Measurements from ENCODE around the gene MB21D2.

DNA sequence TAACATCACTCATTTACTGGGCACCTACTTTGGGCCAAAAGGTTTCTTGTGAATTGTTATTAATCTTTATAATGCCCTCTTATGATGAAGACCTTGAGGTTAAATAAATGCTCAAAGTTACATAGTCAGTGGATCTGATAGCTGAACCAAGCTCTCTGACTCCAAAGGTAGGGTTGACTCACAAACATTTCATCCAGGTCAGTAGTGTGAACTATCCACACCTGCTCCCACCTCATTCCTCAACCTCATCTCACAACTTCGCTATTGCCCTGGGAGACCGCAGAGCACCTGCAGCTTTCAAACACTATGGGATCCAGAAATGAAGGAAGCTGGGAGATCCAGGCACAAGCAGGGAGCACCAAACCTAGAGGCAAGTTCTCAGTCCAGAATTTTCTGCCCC is 96.5 kb downstream of the MB21D2 start:
- no peak for TF ChIP-seq ELF4 (IDR thresholded peaks at IDR 0.05)
- TF ChIP-seq BHLHE40 (IDR thresholded peaks at IDR 0.05; ENCODE audit: borderline replicate concordance) = no peak
- TF ChIP-seq HDGF (IDR thresholded peaks at IDR 0.05; ENCODE audit: borderline replicate concordance) = no peak
- TF ChIP-seq CTBP1 (IDR thresholded peaks at IDR 0.05; ENCODE audit: borderline replicate concordance) = no peak
- no peak for TF ChIP-seq FOXM1 (IDR thresholded peaks at IDR 0.05; ENCODE audit: borderline replicate concordance)
- TF ChIP-seq L3MBTL2 (conservative IDR thresholded peaks at IDR 0.05) = no peak
- TF ChIP-seq LEF1 (IDR thresholded peaks at IDR 0.05; ENCODE audit: borderline replicate concordance) = no peak
- no peak for TF ChIP-seq SP1 (IDR thresholded peaks at IDR 0.05)
- TF ChIP-seq TARDBP (IDR thresholded peaks at IDR 0.05) = no peak
- no peak for TF ChIP-seq NFRKB (IDR thresholded peaks at IDR 0.05)
- TF ChIP-seq ARNT (IDR thresholded peaks at IDR 0.05) = no peak
- TF ChIP-seq SUZ12 (IDR thresholded peaks at IDR 0.05) = no peak
- no peak for TF ChIP-seq FOXK2 (IDR thresholded peaks at IDR 0.05)
- TF ChIP-seq FOXA1 (IDR thresholded peaks at IDR 0.05) = no peak
